C1 segment of cervical spinal cord (tissue), 14 donors: ENCODE data around the gene SERPINB10.

ENCODE experiments used
- DNase-seq, 14 donors: peaks; one replicate each; lab custom pipeline; 2025; lab: John Stamatoyannopoulos, UW

Gene SERPINB10

DNA sequence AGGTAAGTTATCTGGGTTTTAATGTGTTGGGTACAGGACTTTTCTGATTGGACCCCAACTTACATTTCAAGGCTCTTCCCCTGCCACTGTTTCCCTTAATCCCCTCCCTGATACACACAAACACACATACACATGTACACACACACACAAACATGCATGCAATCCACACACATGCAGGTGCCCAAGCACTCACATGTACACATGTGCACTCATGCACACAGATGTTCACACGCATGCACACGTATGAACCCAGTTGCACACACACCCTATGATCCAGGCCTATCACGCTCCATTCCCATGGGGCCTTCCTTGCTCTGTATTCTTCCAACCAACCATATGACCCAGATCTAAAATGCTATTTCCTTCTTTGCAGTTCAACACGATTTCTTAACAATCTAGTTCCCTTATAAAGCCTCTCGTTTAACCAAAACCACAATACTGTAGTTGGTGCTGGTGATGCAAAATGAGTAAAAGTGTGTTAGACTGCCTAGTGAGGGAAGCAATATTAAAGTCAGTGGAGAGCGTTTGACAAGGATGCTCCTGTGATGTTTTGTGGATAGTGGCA is 73.2 kb downstream of the SERPINB10 start:
- no peak for DNase-seq

DNA sequence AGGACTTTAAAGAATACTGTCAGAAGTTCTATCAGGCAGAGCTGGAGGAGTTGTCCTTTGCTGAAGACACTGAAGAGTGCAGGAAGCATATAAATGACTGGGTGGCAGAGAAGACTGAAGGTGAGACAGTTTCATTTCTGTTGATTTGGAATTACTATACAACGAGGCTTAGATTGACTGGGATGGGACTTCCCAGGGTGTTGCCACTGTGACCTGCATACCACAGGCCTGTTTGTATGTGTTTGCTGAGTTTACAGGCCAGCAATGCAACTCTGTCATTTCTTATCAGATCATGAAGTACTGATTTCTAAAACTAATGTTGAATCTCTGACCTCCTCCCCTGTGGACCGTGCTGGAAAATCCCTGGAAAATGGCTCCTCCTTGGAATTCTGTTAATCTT is 74.0 kb downstream of the SERPINB10 start:
- no peak for DNase-seq

DNA sequence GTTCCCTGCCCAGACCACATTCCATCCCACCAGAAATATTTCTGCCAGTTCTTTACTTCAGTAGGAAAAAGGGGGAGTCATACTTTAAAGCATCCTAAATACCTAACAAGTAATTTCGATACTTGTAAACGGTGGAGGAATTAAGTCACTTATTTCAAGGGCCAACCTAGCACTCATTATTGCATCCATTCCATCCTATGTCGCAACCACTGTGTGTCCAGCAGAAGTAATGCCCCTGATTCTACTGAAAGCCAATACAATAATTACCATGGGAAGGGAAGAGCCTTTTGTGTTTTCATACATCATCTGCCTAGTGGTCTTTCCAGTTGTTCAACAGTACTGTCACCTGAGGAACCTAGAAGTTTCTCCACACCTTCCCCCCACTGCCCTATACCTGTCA is 74.6 kb downstream of the SERPINB10 start:
- no peak for DNase-seq
